ENCODE measurements around the gene ADARB2. TPM values are rescaled to one million over a fixed set of nuclear protein-coding genes. Genes with fewer than 3 reads are reported as not detected.

The ADARB2 gene
- total and polyA plus RNA-seq, 8 donors, result 0.41 to 0.92 (median 0.76) TPM

DNA sequence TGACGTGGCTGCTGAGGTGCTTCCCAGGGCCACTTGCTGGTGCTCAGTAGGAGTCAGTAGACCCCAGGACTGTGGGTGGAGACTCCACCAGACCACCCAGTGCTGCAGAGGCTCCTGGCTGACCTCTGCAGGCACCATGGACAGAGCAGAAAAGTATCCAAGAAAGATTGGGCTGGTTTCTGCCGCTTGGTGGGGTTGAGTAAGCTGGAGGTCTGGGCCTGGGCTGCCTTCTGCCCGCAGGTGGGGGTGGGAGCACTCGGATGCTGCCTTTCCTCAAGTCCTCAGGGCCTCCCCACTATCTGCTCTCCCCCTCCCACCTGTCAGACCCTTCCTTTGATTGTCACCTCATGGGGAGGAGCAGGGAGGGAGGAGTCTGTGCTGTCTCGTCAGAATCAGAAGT lies 589.5 kb downstream of the ADARB2 start:
- Histone ChIP-seq H3K36me3 (no peaks in the 10 kb centered on the region), H3K27ac (no peak overlapping the region), H3K4me3 (no peak overlapping the region), H3K4me1 (no peaks in the 10 kb centered on the region), H3K9me3 (peaks cover 0 to 27% of the 10 kb centered on the region in 2 donors), H3K27me3 (peaks cover 0 to 21% of the 10 kb centered on the region in 2 donors)
- intact Hi-C loops (cut with DNase I), result no loop called here
- DNase-seq (no peak), ATAC-seq (no peak)
- TF ChIP-seq, protein P1, sequence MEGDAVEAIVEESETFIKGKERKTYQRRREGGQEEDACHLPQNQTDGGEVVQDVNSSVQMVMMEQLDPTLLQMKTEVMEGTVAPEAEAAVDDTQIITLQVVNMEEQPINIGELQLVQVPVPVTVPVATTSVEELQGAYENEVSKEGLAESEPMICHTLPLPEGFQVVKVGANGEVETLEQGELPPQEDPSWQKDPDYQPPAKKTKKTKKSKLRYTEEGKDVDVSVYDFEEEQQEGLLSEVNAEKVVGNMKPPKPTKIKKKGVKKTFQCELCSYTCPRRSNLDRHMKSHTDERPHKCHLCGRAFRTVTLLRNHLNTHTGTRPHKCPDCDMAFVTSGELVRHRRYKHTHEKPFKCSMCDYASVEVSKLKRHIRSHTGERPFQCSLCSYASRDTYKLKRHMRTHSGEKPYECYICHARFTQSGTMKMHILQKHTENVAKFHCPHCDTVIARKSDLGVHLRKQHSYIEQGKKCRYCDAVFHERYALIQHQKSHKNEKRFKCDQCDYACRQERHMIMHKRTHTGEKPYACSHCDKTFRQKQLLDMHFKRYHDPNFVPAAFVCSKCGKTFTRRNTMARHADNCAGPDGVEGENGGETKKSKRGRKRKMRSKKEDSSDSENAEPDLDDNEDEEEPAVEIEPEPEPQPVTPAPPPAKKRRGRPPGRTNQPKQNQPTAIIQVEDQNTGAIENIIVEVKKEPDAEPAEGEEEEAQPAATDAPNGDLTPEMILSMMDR (IDR thresholded peaks at IDR 0.05), result no peak

DNA sequence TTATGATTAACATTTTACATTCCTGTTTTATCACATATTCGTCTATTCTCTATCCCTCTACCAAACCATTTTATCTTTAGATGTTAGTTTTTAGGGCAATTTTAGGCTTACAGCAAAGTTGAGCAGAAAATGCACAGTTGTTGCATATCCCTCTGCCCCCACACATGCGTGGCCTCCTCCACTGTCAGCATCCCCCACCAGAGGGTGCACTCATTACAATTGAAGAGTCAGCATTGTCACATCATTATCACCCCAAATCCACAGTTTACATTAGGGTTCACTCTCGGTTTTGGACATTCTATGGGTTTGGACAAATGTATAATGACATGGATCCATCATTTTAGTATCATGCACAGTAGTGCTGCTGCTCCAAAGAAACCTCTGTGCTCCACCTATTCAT lies 594.7 kb downstream of the ADARB2 start:
- TF ChIP-seq, protein P1 (IDR thresholded peaks at IDR 0.05), result no peak
- DNase-seq (no peak), ATAC-seq (no peak)
- H3K9me3 ChIP-seq, result peaks cover 0 to 38% of the 10 kb centered on the region in 2 donors
- no peaks in the 10 kb centered on the region for H3K27me3 ChIP-seq
- H3K36me3 ChIP-seq, result no peaks in the 10 kb centered on the region
- H3K4me3 ChIP-seq, result no peak overlapping the region
- intact Hi-C loops (cut with DNase I), result no loop called here
- H3K27ac ChIP-seq, result no peak overlapping the region
- H3K4me1 ChIP-seq, result no peaks in the 10 kb centered on the region

DNA sequence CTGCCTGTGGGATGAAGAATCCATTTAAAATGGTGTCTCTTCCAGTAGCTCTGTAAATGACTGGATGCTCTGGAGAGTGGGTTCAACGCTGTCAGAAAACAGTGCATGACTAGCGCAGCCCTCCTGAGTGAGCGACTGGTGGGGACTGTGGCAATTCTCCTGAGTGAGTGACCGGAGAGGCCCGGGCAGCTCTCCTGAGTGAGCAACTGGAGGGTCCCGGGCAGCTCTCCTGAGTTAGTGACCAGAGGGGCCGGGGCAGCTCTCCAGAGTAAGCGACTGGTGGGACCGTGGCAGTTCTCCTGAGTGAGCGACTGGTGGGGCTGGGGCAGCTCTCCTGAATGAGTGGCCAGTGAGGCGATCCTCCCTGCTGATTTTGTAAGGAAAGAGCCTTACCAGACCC lies 595.6 kb downstream of the ADARB2 start:
- intact Hi-C loops (cut with DNase I), result no loop called here
- no peak for DNase-seq
- H3K9me3 ChIP-seq, result peaks cover 0 to 33% of the 10 kb centered on the region in 2 donors
- no peak overlapping the region for H3K4me3 ChIP-seq
- no peaks in the 10 kb centered on the region for H3K36me3 ChIP-seq
- no peak for ATAC-seq
- H3K27me3 ChIP-seq, result no peaks in the 10 kb centered on the region
- TF ChIP-seq, protein P1 (IDR thresholded peaks at IDR 0.05), result no peak
- no peak overlapping the region for H3K27ac ChIP-seq
- no peaks in the 10 kb centered on the region for H3K4me1 ChIP-seq

DNA sequence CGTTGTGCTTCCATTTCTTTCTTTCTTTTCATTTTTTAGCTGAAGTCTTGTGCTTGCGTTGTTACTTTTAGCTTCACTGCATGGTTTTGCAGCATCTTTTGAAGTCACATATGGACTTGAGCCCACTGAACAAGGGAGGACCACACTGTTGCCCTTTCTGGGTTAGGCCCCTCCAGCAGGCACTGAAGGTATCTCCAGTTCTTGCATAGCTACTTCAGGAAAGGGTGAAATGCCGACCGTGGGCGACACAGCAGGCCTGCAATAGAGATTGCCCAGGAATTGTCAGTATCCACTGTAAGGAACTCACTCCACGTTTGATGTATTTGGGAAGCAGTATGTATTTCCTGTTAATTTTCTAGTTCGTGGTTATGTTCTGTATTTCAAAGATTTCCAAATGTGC lies 596.1 kb downstream of the ADARB2 start:
- Histone ChIP-seq H3K36me3 (no peaks in the 10 kb centered on the region), H3K4me3 (no peak overlapping the region), H3K9me3 (peaks cover 0 to 29% of the 10 kb centered on the region in 2 donors), H3K27ac (no peak overlapping the region), H3K27me3 (no peaks in the 10 kb centered on the region), H3K4me1 (no peaks in the 10 kb centered on the region)
- no peak for DNase-seq
- TF ChIP-seq, protein P1 (IDR thresholded peaks at IDR 0.05), result no peak
- intact Hi-C loops (cut with DNase I), result no loop called here
- no peak for ATAC-seq

DNA sequence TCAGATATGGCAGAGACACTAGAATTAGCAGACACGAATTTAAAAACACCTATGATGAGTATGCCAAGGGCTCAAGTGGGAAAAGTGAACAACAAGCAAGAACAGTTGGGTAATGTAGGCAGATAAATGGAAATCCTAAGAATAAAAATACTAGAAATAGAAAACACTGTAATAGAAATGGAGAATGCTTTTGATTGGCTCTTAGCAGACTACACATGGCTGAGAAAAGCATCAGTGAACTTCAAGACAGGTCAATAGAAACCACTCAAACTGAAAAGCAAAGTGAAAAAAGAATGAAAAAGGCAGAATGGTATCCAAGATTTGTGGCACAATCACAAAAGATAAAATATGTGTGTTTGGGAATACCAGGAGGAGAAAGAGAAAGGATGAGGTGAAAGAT lies 598.8 kb downstream of the ADARB2 start:
- Histone ChIP-seq H3K27ac (no peak overlapping the region), H3K36me3 (no peaks in the 10 kb centered on the region), H3K4me3 (no peak overlapping the region), H3K27me3 (no peaks in the 10 kb centered on the region), H3K9me3 (peaks cover 0 to 10% of the 10 kb centered on the region in 2 donors), H3K4me1 (no peaks in the 10 kb centered on the region)
- no peak for DNase-seq
- TF ChIP-seq, protein P1 (IDR thresholded peaks at IDR 0.05), result no peak
- intact Hi-C loops (cut with DNase I), result no loop called here
- no peak for ATAC-seq
